Sigmoid colon (tissue), 7 donors: Measurements from ENCODE around the gene TNS2. TPM values are rescaled to one million over a fixed set of nuclear protein-coding genes. Genes with fewer than 3 reads are reported as not detected.

Experiments
- DNase-seq: peaks from one replicate; pipeline ENCODE4 v3.0.0-alpha.2; 2019
- H3K27ac ChIP-seq, 4 donors: fragments of 200-600 bp; sonication (generic); one replicate each; pipeline ENCODE4 v1.5.1; 2016 to 2019; ENCODE audit warnings: mild to moderate bottlenecking in 1 of 4
- H3K27me3 ChIP-seq, 3 donors: fragments of 200-600 bp; sonication (generic); one replicate each; pipeline ENCODE4 v1.5.1; 2019; ENCODE audit warnings: mild to moderate bottlenecking in 1 of 3
- H3K36me3 ChIP-seq, 4 donors: fragments of 200-600 bp; sonication (generic); one replicate each; pipeline ENCODE4 v1.5.1; 2016 to 2019
- H3K4me1 ChIP-seq, 4 donors: fragments of 200-600 bp; sonication (generic); one replicate each; pipeline ENCODE4 v1.5.1; 2017 to 2019
- H3K4me3 ChIP-seq, 4 donors: fragments of 200-600 bp; sonication (generic); one replicate each; pipeline ENCODE4 v1.5.1; 2017 to 2019; ENCODE audit warnings: mild to moderate bottlenecking in 2 of 4, moderate library complexity in 1 of 4
- H3K9me3 ChIP-seq, 4 donors: fragments of 200-600 bp in 3 of 4; sonication (generic) in 3 of 4; one replicate each; pipeline versions ENCODE4 v1.5.1 to v1.6.1; 2013 to 2019
- EP300 ChIP-seq, 4 donors: sonication (generic); formaldehyde crosslinking; IDR thresholded peaks; one replicate each; pipeline ENCODE4 v1.6.1; 2017; ENCODE audit warnings: antibody characterized with exemption in 4 of 4
- POLR2A ChIP-seq, 2 donors: fragments of 450-650 bp; IDR thresholded peaks; one replicate each; pipeline ENCODE4 v1.6.1; 2016; ENCODE audit warnings: antibody characterized with exemption in 2 of 2, mild to moderate bottlenecking in 2 of 2, moderate library complexity in 2 of 2
- POLR2AphosphoS5 ChIP-seq, 4 donors: sonication (generic); formaldehyde crosslinking; IDR thresholded peaks; one replicate each; pipeline ENCODE4 v1.6.1; 2017; ENCODE audit warnings: antibody characterized with exemption in 4 of 4
- WGBS, 2 donors: extraction: QIAGEN DNeasy Blood & Tissue Kit; methylation state at CpG; one replicate each; pipeline ENCODE4 v1.1.7; 2013; 5-methylcytosine and 5-hydroxymethylcytosine counted together
- intact Hi-C: fragments of 100-400 bp; cut with DNase I; formaldehyde crosslinking; loops from one replicate; pipeline ENCODE4 v1.15.1; 2023
- polyA plus RNA-seq, 3 donors: library from polyadenylated mRNA; stranded (reverse); fragments of 200-250 nt; gene quantifications; one replicate each; pipeline ENCODE4 v1.2.3, GENCODE V29; 2013
- total RNA-seq, 4 donors: library from RNA; depleted of rRNA; stranded (reverse); fragments of >200 nt; gene quantifications; one replicate each; pipeline ENCODE4 v1.1.0, GENCODE V29; 2016
- TF ChIP-seq, protein P1 (sequence below), 4 experiments: fragments of 450-650 bp in 3 of 4; fragments of 200-600 bp in 1 of 4; IDR thresholded peaks; one replicate each; pipeline ENCODE4 v1.5.1; 2016 to 2019; ENCODE audit warnings: antibody characterized with exemption in 4 of 4, mild to moderate bottlenecking in 3 of 4, moderate library complexity in 2 of 4
- donor health status: healthy with polysubstance abuse.
- donor health status: Bipolar disorder and iron deficiency.
- donor health status: healthy.

TNS2 gene
- total and polyA plus RNA-seq, 7 donors = 12.5 to 117 (median 109) TPM

DNA sequence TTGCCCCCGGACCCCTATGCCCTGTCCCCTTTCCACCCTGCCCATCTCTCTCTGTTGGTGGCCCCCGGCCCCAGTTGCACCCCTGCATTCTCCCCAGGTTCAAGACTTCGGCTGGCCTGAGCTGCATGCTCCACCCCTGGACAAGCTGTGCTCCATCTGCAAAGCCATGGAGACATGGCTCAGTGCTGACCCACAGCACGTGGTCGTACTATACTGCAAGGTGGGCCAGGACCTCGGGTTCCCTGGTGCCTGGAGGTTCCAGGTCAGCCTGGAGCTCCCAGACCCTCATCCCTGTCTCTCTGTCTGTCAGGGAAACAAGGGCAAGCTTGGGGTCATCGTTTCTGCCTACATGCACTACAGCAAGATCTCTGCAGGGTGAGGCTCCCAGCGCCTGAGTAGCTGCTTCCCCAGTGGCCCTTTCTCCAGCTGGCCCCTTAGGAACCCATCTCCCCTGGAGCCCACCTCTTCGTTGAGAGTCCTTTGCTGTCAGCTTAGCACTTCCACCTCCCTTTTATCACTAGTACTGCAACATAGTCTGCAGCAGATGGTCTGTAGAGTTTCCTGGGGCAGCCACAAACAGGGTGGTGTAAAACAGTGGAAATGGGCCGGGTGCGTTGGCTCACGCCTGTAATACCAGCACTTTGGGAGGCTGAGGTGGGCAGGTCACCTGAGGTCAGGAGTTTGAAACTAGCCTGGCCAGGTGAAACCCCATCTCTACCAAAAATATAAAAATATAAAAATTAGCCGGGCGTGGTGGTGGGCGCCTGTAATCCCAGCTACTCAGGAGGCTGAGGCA is 5.8 kb downstream of the TNS2 start:
- intact Hi-C loops = no loop called here
- H3K9me3 ChIP-seq = no peaks in the 10 kb centered on the region
- no peak for TF ChIP-seq POLR2A (IDR thresholded peaks at IDR 0.05)
- TF ChIP-seq POLR2AphosphoS5 (IDR thresholded peaks at IDR 0.05) = no peak
- TF ChIP-seq, protein P1, sequence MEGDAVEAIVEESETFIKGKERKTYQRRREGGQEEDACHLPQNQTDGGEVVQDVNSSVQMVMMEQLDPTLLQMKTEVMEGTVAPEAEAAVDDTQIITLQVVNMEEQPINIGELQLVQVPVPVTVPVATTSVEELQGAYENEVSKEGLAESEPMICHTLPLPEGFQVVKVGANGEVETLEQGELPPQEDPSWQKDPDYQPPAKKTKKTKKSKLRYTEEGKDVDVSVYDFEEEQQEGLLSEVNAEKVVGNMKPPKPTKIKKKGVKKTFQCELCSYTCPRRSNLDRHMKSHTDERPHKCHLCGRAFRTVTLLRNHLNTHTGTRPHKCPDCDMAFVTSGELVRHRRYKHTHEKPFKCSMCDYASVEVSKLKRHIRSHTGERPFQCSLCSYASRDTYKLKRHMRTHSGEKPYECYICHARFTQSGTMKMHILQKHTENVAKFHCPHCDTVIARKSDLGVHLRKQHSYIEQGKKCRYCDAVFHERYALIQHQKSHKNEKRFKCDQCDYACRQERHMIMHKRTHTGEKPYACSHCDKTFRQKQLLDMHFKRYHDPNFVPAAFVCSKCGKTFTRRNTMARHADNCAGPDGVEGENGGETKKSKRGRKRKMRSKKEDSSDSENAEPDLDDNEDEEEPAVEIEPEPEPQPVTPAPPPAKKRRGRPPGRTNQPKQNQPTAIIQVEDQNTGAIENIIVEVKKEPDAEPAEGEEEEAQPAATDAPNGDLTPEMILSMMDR (IDR thresholded peaks at IDR 0.05) = no peak
- no peak for TF ChIP-seq EP300 (IDR thresholded peaks at IDR 0.05)
- no peak overlapping the region for H3K4me3 ChIP-seq
- peaks cover 0 to 63% (median 10%) of the 10 kb centered on the region in 4 donors for H3K36me3 ChIP-seq
- peak; percentile 70 for DNase-seq
- no peaks in the 10 kb centered on the region for H3K27me3 ChIP-seq
- H3K27ac ChIP-seq = peak overlapping the region; percentile 97 to 100 (median 98)
- WGBS, 2 donors = 75 to 86% methylated on average over 15 of the region's 15 CpGs
- H3K4me1 ChIP-seq = peaks cover 0 to 66% (median 55%) of the 10 kb centered on the region in 4 donors

DNA sequence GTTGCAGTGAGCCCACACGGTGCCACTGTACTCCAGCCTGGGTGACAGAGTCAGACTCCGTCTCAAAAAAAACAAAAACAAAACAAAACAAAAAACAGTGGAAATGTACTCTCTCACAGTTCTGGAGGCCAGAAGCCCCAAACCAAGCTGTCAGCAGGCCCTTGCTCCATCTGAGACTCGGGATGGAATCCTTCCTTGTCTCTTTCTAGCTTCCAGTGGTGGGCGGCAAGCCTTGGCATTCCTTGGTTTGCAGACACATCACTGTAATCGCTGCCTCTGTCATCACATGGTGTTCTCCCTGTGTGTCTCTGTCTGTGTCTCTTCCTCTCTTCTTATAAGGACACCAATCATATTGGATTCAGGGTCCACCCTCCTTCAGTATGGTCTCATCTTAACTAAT is 6.4 kb downstream of the TNS2 start:
- no peak overlapping the region for H3K4me3 ChIP-seq
- TF ChIP-seq POLR2A (IDR thresholded peaks at IDR 0.05) = no peak
- no peak for TF ChIP-seq EP300 (IDR thresholded peaks at IDR 0.05)
- TF ChIP-seq, protein P1 (IDR thresholded peaks at IDR 0.05) = no peak
- TF ChIP-seq POLR2AphosphoS5 (IDR thresholded peaks at IDR 0.05) = no peak
- H3K9me3 ChIP-seq = no peaks in the 10 kb centered on the region
- 88% methylated on average over 5 of the region's 5 CpGs for WGBS, 2 donors
- peaks cover 0 to 70% (median 10%) of the 10 kb centered on the region in 4 donors for H3K36me3 ChIP-seq
- intact Hi-C loops = no loop called here
- H3K4me1 ChIP-seq = peaks cover 0 to 66% (median 55%) of the 10 kb centered on the region in 4 donors
- DNase-seq = peak; percentile 65
- H3K27ac ChIP-seq = peak overlapping the region in 2 of 4 donors; percentile 11 to 97
- no peaks in the 10 kb centered on the region for H3K27me3 ChIP-seq

DNA sequence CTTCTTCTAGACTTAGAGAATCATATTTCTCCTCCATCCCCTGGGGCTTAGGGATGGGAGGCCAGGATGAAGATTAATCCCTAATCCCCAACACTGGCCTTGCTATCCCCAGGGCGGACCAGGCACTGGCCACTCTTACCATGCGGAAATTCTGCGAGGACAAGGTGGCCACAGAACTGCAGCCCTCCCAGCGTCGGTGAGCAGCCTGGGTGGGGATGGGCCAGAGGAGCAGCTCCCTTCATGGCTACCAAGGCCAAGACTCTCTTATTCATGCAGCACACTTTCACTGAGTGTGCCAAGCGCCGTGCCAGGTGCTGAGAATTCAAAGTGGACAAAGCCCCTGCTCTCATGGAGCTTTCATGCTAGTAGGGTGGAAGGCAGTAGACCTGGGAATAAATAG is 7.0 kb downstream of the TNS2 start:
- peaks cover 0 to 70% (median 10%) of the 10 kb centered on the region in 4 donors for H3K36me3 ChIP-seq
- TF ChIP-seq EP300 (IDR thresholded peaks at IDR 0.05) (no peak), POLR2AphosphoS5 (IDR thresholded peaks at IDR 0.05) (peak in 1 of 4 donors; percentile 8), POLR2A (IDR thresholded peaks at IDR 0.05) (no peak)
- H3K27ac ChIP-seq = no peak overlapping the region
- no peaks in the 10 kb centered on the region for H3K27me3 ChIP-seq
- H3K4me1 ChIP-seq = peaks cover 0 to 66% (median 55%) of the 10 kb centered on the region in 4 donors
- intact Hi-C loops = no loop called here
- no peaks in the 10 kb centered on the region for H3K9me3 ChIP-seq
- 94 to 96% methylated on average over 7 of the region's 7 CpGs for WGBS, 2 donors
- H3K4me3 ChIP-seq = no peak overlapping the region
- peak; percentile 60 for DNase-seq

DNA sequence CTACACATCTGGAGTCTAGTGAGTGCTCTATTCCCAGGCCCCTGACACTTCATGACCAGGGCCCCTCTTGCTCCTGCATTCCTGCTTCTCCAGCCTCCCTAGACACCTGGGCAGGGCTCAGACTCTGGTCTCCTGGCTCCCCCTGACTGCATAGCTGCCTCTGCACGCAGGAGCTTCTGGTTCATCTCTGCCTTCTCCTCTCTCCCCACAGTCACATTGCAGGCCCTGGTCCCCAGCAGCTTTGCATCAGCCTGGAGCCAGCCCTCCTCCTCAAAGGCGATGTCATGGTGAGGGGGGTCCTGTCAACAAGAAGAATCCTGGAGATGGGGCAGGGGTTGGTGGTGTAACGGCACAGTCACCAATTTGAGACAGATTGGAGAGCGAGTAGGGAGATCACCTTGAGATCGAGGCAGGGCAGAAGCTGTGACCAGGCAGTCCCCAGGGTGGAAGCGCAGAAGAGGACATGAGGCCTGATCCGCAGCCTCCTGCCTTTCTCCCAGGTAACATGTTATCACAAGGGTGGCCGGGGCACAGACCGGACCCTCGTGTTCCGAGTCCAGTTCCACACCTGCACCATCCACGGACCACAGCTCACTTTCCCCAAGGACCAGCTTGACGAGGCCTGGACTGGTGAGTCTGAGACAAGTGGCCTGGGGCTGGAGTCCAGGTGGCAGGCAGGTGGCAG is 8.1 kb downstream of the TNS2 start:
- intact Hi-C loops = no loop called here
- Histone ChIP-seq H3K4me1 (peaks cover 0 to 66% (median 52%) of the 10 kb centered on the region in 4 donors), H3K36me3 (peaks cover 0 to 77% (median 10%) of the 10 kb centered on the region in 4 donors), H3K9me3 (no peaks in the 10 kb centered on the region), H3K4me3 (no peak overlapping the region), H3K27me3 (no peaks in the 10 kb centered on the region), H3K27ac (peak overlapping the region in 1 of 4 donors; percentile 13)
- TF ChIP-seq, protein P1 (IDR thresholded peaks at IDR 0.05) = no peak
- DNase-seq = peak; percentile 72
- 90 to 91% methylated on average over 13 of the region's 13 CpGs for WGBS, 2 donors
